Naive B cell (primary cell): ENCODE results near the gene TTYH2. TPM values are rescaled to one million over a fixed set of nuclear protein-coding genes. Genes with fewer than 3 reads are reported as not detected.

Experiments used
- ATAC-seq, 2 donors: fragments of 150-1000 bp; cut with Tn5 transposase; 2 replicates each; pipeline ENCODE4 v1.10.0; 2021; ENCODE audit warnings: low read depth in 2 of 2, mild to moderate bottlenecking in 2 of 2, moderate library complexity in 2 of 2
- DNase-seq: peaks from one replicate; pipeline ENCODE4 v3.0.0; 2022
- H3K27ac Mint-ChIP-seq, 6 donors: one replicate each; pipeline ENCODE4 v1.8.0; 2020 to 2022; ENCODE audit warnings: mild to moderate bottlenecking in 6 of 6, mixed read lengths in 6 of 6, moderate library complexity in 5 of 6, inconsistent platforms in 2 of 6
- H3K27me3 Mint-ChIP-seq, 3 donors: one replicate each; pipeline ENCODE4 v1.8.0; 2021 to 2022; ENCODE audit warnings: mixed read lengths in 3 of 3, mild to moderate bottlenecking in 1 of 3
- H3K36me3 Mint-ChIP-seq, 2 donors: one replicate each; pipeline ENCODE4 v1.8.0; 2020 to 2022; ENCODE audit warnings: mixed read lengths in 2 of 2, inconsistent platforms in 1 of 2, mild to moderate bottlenecking in 1 of 2
- H3K4me1 Mint-ChIP-seq, 3 donors: one replicate each; pipeline ENCODE4 v1.8.0; 2020 to 2022; ENCODE audit warnings: mixed read lengths in 3 of 3, inconsistent platforms in 1 of 3, mild to moderate bottlenecking in 1 of 3, moderate library complexity in 1 of 3
- H3K4me3 Mint-ChIP-seq, 8 donors: one replicate each; pipeline ENCODE4 v1.8.0; 2020 to 2022; ENCODE audit warnings: mild to moderate bottlenecking in 8 of 8, mixed read lengths in 8 of 8, moderate library complexity in 8 of 8, inconsistent platforms in 2 of 8
- H3K9me3 Mint-ChIP-seq, 7 donors: one replicate each; pipeline ENCODE4 v1.8.0; 2020 to 2022; ENCODE audit warnings: mixed read lengths in 7 of 7, mild to moderate bottlenecking in 5 of 7, inconsistent platforms in 2 of 7, moderate library complexity in 1 of 7
- polyA plus RNA-seq, 6 donors: library from polyadenylated mRNA; unstranded; fragments of 300-500 nt; fragmentation: Illumina TruSeq; gene quantifications; one replicate each; pipeline ENCODE4 v1.2.3, GENCODE V29; 2021; ENCODE audit warnings: low read depth in 6 of 6

Gene TTYH2, protein sequence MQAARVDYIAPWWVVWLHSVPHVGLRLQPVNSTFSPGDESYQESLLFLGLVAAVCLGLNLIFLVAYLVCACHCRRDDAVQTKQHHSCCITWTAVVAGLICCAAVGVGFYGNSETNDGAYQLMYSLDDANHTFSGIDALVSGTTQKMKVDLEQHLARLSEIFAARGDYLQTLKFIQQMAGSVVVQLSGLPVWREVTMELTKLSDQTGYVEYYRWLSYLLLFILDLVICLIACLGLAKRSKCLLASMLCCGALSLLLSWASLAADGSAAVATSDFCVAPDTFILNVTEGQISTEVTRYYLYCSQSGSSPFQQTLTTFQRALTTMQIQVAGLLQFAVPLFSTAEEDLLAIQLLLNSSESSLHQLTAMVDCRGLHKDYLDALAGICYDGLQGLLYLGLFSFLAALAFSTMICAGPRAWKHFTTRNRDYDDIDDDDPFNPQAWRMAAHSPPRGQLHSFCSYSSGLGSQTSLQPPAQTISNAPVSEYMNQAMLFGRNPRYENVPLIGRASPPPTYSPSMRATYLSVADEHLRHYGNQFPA
- 1 to 10 TPM in 4 of 6 donors, under 1 TPM in 2; 0.57 to 2.0 (median 1.1) TPM for polyA plus RNA-seq

DNA sequence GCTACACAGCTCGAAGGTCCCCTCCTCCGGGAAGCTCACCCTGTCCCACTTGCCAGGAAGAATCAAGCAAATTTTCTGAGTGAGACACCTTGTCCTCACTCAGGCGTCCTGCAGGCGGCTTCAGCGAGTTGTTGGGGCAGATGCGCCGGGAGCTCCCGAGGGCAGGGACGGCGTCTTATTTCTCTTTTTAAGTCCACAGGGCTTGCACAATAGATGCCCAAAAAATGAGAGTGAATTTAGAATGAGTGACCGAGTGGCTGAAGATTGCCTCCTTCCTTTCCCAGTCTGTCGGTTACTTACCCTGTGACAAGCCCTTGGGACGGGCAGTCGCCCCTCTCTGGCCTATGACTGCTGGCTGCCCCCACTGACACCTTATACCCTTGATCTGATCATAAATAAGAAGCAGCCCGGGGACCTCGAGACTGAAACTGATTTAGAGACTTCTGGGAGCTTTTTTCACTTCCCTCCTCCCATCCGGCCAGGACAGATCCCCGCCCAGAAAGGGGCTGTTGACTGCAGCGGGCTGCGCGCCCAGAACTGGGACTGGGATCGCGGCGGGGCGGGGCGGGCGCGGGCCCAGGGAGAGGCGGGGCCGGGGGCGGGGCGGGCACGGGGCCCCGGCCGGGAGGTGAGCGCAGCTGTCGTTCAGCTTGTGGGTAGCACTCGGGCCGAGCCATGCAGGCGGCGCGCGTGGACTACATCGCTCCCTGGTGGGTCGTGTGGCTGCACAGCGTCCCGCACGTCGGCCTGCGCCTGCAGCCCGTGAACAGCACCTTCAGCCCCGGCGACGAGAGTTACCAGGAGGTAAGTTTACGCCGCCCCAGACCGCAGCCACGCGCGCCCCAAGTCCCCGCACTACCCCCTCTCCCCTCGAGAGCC lies at the start of gene TTYH2:
Gene TTYH2, plus strand, starts transcription at position 659 of the 879 bp plus-strand sequence. Its CDS starts 17 bp downstream, at position 676.
- H3K36me3 Mint-ChIP-seq = no peaks in the 10 kb centered on the region

DNA sequence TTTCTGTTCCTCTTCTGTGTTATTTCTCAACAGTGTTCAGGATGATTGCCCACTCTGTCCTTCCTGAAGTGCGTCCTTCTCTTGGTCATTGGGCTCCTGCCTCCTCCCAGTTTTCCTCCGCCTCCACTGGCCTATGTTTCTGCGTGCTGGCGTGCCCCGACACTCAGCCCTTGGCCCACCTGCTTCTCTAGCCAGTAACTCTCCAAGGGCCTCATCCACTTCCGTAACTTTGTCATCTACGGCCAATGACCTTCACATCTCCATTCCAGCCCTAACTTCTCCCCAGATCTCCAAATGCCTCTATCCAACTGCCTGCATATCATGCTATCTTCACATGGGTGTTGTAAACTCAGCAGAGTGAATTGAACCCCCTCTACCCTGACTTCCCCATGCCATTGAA lies 49.5 kb upstream of the TTYH2 start:
- H3K4me1 Mint-ChIP-seq = no peaks in the 10 kb centered on the region
- H3K27ac Mint-ChIP-seq = no peak overlapping the region
- peaks cover 0 to 4% (median 1%) of the 10 kb centered on the region in 7 donors for H3K9me3 Mint-ChIP-seq
- H3K36me3 Mint-ChIP-seq = no peaks in the 10 kb centered on the region
- no peak overlapping the region for H3K4me3 Mint-ChIP-seq
- no peak for DNase-seq
- peaks cover 18 to 32% (median 19%) of the 10 kb centered on the region in 3 donors for H3K27me3 Mint-ChIP-seq
- ATAC-seq = no peak

More for the DNA sequence above, at the start of gene TTYH2:
- peak within 1 kb of the TSS; percentile 54 to 95 (median 86) for H3K27ac Mint-ChIP-seq
- ATAC-seq (peak; percentile 73 to 76), DNase-seq (peak; percentile 67)
- H3K27me3 Mint-ChIP-seq = no peaks in the 10 kb centered on the region
- H3K4me3 Mint-ChIP-seq = peak within 1 kb of the TSS; percentile 82 to 96 (median 90)
- H3K4me1 Mint-ChIP-seq = peaks cover 33 to 65% (median 55%) of the 10 kb centered on the region in 3 donors
- no peaks in the 10 kb centered on the region for H3K9me3 Mint-ChIP-seq

DNA sequence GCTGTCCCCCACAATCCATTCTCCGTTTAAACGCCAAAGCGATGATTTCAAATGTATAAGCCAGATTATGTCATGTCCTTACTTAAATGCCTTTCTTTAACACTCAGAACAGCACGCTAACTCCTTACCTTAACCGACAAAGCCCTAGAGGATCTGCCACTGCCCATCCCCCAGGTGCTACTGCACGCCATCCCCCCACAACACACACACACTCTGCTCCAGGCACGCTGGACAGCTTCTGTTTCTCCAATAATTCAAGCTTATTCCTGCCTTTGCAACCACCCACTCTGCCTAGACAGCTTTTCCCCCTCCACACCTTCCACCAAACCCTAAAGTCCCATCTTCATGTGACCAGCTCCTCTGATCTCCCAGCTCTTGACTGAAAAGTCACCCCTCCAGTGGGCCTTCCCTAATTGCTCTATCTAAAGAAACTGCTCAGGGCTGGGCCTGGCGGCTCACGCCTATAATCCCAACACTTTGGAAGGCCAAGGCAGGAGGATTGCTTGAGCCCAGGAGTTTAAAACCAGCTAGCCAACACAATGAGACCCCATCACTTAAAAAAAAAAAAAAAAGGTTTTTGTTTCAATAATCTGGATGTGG lies 48.8 kb upstream of the TTYH2 start:
- H3K4me1 Mint-ChIP-seq = no peaks in the 10 kb centered on the region
- no peak for DNase-seq
- H3K4me3 Mint-ChIP-seq = no peak overlapping the region
- H3K27ac Mint-ChIP-seq = no peak overlapping the region
- H3K27me3 Mint-ChIP-seq = peaks cover 19 to 32% (median 23%) of the 10 kb centered on the region in 3 donors
- ATAC-seq = no peak
- H3K9me3 Mint-ChIP-seq = peaks cover 0 to 4% (median 0%) of the 10 kb centered on the region in 7 donors
- no peaks in the 10 kb centered on the region for H3K36me3 Mint-ChIP-seq

DNA sequence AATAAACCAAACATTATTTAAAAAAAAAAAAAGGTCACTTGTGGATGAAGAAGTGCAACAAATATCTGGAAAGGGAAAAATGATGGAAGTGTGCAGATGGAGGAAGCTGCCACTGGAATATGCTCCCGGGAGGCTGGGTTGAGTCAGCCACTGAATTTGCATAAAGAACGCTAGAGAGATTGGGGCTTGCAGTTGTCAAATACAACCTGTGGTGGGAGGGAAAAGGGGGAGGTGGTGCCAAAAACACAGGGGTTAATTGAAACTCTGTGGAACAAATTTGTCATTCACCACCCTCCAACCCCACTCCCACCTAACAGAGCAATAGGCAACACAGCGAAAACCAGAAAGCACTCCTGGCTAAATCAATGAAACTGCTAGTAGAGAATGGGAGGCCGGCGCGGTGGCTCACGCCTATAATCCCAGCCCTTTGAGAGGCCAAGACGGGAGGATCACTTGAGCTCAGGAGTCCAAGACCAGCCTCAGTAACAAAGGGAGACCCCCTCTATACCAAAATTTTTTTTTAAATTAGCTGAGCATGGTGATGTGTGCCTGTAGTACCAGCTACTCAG lies 47.5 kb upstream of the TTYH2 start:
- DNase-seq (no peak), ATAC-seq (no peak)
- Mint-ChIP-seq H3K27ac (no peak overlapping the region), H3K36me3 (no peaks in the 10 kb centered on the region), H3K27me3 (peaks cover 26 to 35% (median 29%) of the 10 kb centered on the region in 3 donors), H3K4me1 (no peaks in the 10 kb centered on the region), H3K4me3 (no peak overlapping the region), H3K9me3 (peaks cover 0 to 4% (median 0%) of the 10 kb centered on the region in 7 donors)

DNA sequence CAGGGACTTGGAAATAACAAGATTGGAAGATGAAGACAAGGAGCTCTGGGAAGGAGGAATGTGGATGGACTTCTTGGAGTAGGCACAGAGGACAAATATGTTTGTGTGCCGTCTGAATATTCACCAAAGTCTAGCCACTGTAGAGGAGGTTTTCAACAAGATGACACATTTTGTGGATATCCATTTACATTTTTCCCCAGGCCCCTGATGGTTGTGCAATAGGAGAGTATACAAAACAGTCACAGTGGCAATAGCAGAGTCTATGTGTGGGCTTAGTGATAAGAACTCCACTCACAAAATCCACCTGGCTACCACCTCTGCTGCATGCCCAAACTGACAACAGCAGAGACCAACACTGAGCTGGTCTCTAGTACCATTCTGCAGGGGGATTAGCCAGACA lies 42.4 kb upstream of the TTYH2 start:
- Mint-ChIP-seq H3K4me1 (peaks cover 5 to 8% (median 6%) of the 10 kb centered on the region in 3 donors), H3K27me3 (peaks cover 33 to 45% (median 42%) of the 10 kb centered on the region in 3 donors), H3K27ac (peak overlapping the region in 1 of 6 donors; percentile 22), H3K4me3 (no peak overlapping the region), H3K36me3 (no peaks in the 10 kb centered on the region), H3K9me3 (peaks cover 0 to 6% (median 0%) of the 10 kb centered on the region in 7 donors)
- DNase-seq (no peak), ATAC-seq (no peak)

DNA sequence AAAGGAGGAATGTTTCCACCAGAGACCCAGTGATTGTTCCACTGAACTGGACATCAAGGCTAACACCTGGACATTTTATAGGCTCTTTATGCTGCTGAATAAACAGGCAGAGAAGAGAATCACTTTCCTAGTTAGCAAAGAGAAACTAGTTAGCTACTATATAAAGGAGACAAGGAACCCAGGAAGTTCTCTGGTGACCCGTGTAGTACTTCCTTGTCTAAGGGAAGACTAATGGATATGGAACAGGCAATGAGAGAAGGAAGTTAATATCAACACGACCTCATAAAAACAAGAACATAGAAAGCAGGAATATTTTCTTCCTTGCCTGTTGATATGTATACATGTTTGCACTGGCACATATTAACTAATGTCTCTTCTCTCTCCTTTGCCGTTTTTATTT lies 40.7 kb upstream of the TTYH2 start:
- no peak for ATAC-seq
- no peak for DNase-seq
- Mint-ChIP-seq H3K4me1 (peaks cover 8 to 10% (median 10%) of the 10 kb centered on the region in 3 donors), H3K36me3 (no peaks in the 10 kb centered on the region), H3K27me3 (peaks cover 36 to 49% (median 48%) of the 10 kb centered on the region in 3 donors), H3K27ac (peak overlapping the region in 1 of 6 donors; percentile 9), H3K4me3 (no peak overlapping the region), H3K9me3 (peaks cover 0 to 4% (median 0%) of the 10 kb centered on the region in 7 donors)

DNA sequence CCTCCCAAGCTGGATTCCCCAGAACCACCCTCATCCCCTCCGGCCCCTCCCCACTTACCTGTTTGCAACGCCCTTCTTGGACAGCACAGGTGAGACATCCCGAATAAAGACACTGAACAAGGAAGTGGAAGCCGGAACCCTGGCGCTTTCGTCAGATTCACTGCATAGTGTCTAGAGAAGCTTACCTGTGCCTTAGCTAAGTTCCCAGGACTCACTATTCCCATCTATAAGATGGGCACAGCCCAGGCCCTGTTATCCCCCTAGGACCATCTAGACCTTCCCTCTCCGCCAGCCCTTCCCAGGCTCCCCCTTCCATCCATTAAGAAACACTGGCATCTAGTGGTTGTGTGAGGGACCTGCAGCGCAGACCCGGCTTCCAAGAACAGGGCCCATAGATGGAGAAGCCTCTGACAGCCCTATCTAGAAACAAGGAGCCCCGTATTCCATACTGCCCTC lies 36.8 kb upstream of the TTYH2 start:
- Mint-ChIP-seq H3K36me3 (no peaks in the 10 kb centered on the region), H3K9me3 (peaks cover 0 to 4% (median 0%) of the 10 kb centered on the region in 7 donors), H3K27me3 (peaks cover 22 to 60% (median 59%) of the 10 kb centered on the region in 3 donors), H3K4me1 (peaks cover 8 to 10% (median 10%) of the 10 kb centered on the region in 3 donors), H3K4me3 (no peak overlapping the region), H3K27ac (peak overlapping the region in 1 of 6 donors; percentile 56)
- no peak for DNase-seq
- ATAC-seq = no peak

DNA sequence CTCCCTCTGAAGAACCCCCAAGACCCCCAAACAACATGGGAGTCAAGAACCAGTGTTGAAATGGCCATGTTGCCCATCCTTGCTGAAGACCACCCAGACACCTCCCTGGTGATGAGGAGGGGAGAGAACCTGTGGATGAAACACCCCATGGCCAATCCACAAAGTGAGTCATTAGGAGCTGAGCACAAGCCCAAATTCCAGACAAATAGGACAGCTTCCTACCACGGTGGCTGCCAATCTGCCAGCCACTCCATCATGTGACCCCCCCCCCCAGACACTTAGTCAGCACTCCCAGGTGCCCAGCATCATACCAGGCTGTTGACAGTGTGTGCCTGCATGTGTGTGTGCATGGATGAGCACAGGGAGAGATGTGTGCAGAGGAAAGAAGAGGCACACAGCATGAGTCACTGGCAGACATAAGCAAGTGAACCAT lies 36.3 kb upstream of the TTYH2 start:
- H3K9me3 Mint-ChIP-seq = peaks cover 0 to 4% (median 0%) of the 10 kb centered on the region in 7 donors
- peaks cover 8 to 10% (median 10%) of the 10 kb centered on the region in 3 donors for H3K4me1 Mint-ChIP-seq
- H3K36me3 Mint-ChIP-seq = no peaks in the 10 kb centered on the region
- peak overlapping the region in 1 of 6 donors; percentile 56 for H3K27ac Mint-ChIP-seq
- ATAC-seq = no peak
- H3K4me3 Mint-ChIP-seq = no peak overlapping the region
- DNase-seq = no peak
- peaks cover 23 to 65% (median 60%) of the 10 kb centered on the region in 3 donors for H3K27me3 Mint-ChIP-seq

DNA sequence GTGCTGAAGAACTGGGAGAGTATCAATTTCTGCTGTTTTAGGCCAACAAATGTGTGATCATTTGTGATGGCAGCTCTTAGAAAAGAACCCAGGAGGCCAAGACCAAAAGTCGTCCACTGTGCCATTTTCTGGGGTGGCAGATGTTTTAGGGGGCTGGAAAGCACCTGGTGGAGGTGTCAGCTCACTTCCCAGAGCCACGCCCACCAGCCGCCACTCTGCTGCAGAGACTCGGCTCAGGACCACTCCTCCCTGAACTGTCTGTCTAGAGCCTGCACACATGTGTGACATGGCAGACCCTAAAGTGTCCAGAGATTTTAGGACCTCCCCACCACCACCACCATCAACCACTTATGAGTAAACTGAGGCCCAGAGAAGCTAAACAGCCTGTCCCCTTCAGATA lies 33.8 kb upstream of the TTYH2 start:
- ATAC-seq (no peak), DNase-seq (no peak)
- Mint-ChIP-seq H3K4me1 (peaks cover 6 to 10% (median 6%) of the 10 kb centered on the region in 3 donors), H3K9me3 (peaks cover 0 to 3% (median 0%) of the 10 kb centered on the region in 7 donors), H3K4me3 (no peak overlapping the region), H3K27me3 (peaks cover 22 to 77% (median 65%) of the 10 kb centered on the region in 3 donors), H3K27ac (no peak overlapping the region), H3K36me3 (no peaks in the 10 kb centered on the region)

DNA sequence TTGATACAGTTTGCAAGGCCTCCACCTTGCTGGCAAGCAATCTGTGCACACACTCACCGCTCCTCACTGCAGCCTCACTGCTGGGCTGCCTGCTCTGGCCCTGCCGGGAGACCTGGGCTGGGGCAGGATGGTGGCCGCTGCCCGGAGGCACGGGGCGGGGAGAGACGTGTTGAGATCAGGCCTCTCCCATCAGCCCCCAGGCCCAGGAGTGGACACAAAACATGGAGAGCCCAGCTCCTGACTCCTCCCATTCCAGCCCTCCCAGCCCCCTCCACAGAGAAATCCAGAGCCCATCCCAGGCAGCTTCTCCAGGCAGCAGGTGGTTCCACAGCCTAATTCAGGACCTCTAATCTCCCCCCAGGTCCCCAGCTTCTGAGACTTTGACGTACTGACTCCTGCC lies 33.0 kb upstream of the TTYH2 start:
- DNase-seq (no peak), ATAC-seq (no peak)
- H3K4me3 Mint-ChIP-seq = no peak overlapping the region
- H3K4me1 Mint-ChIP-seq = peaks cover 0 to 4% (median 4%) of the 10 kb centered on the region in 3 donors
- H3K36me3 Mint-ChIP-seq = no peaks in the 10 kb centered on the region
- peaks cover 25 to 75% (median 70%) of the 10 kb centered on the region in 3 donors for H3K27me3 Mint-ChIP-seq
- peak overlapping the region in 1 of 6 donors; percentile 56 for H3K27ac Mint-ChIP-seq
- H3K9me3 Mint-ChIP-seq = no peaks in the 10 kb centered on the region

DNA sequence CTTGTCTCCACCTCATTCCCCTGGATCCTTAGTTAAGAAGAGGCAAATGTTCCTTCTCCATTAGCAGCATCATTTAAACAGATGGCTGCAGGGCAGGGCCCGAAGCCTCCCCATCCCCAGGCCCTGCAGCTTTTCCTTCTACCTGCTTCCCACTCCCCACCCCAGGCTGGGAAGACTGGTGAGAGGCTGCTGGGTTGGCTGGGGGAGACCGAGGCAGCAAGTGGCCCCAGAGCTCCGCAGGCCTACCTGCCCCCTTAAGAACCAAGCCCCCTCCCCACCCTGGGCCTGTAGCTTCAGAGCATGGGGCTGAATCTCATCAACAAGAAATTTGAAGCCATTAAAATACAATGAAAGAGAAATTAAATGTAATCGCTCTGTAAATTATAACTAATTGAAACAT lies 32.0 kb upstream of the TTYH2 start:
- no peak overlapping the region for H3K4me3 Mint-ChIP-seq

DNA sequence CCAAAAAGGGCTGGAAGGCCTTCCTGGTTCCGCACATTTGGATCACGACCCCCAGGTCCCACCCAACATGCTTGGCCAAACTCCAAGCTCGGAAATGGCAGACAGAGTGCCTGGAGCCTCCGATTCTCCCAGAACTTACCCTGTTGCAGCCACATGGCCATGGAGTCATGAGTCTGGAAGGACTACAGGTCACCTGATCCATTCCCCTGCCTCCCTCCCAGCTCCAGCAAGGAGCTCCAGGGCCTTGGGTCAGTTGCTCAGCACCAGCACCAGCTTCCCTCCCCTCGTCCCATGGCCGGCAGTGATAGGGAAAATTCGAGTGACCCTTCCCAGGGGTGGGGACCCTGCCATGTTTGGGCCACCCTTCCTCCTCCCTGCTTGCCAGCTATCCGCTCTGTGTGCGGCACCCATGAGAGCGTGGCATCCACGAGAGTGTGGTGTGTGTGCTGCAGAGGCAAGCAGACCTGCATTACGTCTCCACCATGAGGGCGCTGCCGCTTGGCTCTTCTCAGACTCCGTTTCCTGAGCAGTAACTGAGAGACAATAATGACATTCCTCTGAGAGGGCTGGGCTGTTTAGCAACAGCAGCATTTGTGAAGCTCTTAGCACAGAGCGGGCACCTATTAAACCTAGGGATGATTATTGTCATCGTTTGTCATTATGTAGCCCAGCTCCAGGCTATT lies 31.2 kb upstream of the TTYH2 start:
- DNase-seq = no peak
- Mint-ChIP-seq H3K27ac (peak overlapping the region in 1 of 6 donors; percentile 56), H3K27me3 (peaks cover 21 to 76% (median 67%) of the 10 kb centered on the region in 3 donors), H3K4me3 (no peak overlapping the region), H3K36me3 (no peaks in the 10 kb centered on the region), H3K4me1 (no peaks in the 10 kb centered on the region), H3K9me3 (peaks cover 0 to 1% (median 0%) of the 10 kb centered on the region in 7 donors)
- no peak for ATAC-seq

More for the DNA sequence above, 32.0 kb upstream of the TTYH2 start:
- no peaks in the 10 kb centered on the region for H3K36me3 Mint-ChIP-seq
- H3K27ac Mint-ChIP-seq = peak overlapping the region in 1 of 6 donors; percentile 48
- peaks cover 25 to 77% (median 73%) of the 10 kb centered on the region in 3 donors for H3K27me3 Mint-ChIP-seq
- peaks cover 0 to 4% (median 4%) of the 10 kb centered on the region in 3 donors for H3K4me1 Mint-ChIP-seq
- peaks cover 0 to 1% (median 0%) of the 10 kb centered on the region in 7 donors for H3K9me3 Mint-ChIP-seq
- DNase-seq = no peak
- no peak for ATAC-seq
